ENCODE measurements around the gene BCL11A. TPM values are rescaled to one million over a fixed set of nuclear protein-coding genes. Genes with fewer than 3 reads are reported as not detected.

Gene BCL11A
- total and polyA plus RNA-seq, 8 donors, result 1.2 to 27.4 (median 16.3) TPM

DNA sequence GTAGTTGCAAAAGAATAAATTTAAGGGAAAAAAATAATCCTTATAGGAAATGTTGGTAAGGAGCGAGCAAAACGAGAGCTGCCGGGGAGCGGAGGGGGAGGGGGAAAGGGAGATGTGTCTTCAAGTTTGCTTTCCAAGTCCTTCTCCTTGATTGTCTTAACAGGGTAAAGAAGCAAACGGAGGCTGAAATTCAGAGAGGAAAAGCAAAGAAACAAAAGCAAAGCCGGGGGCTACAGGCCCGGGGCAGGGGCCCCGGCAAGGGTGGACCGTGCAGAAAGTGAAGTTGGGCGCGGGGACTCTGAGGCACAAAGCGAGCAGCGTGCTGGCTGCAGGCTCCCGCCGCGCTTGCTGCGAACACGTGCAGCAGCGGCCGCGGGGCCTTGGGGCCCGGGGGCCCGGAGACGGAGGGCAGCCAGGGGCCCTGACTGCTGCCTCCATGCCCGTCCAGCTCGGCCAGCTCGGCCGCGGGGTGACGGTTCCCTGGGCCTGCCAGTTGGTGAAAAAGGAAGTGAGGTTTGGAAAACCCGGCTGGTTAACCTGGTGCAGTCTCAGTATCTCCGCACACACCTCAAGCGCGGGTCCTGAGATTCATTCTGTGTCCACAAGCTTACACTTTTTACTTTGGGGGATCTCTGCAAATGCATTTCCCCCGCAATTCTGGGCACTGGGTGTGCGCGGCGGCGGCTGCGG, 4.1 kb downstream of the BCL11A start:
- intact Hi-C loops (cut with DNase I; ENCODE audit: low total_unique reads), result no loop called here
- H3K4me3 ChIP-seq, result peak overlapping the region; percentile 65 to 90 (median 82)

GRCh38 chr2:60548845-60549237, 4.6 kb downstream of the BCL11A start:
- TF ChIP-seq POLR2A (IDR thresholded peaks at IDR 0.05) (no peak), CTCF (IDR thresholded peaks at IDR 0.05) (no peak), EP300 (IDR thresholded peaks at IDR 0.05) (no peak), POLR2AphosphoS5 (IDR thresholded peaks at IDR 0.05) (no peak)
- H3K36me3 ChIP-seq, result no peaks in the 10 kb centered on the region
- WGBS, 5 donors, result 25 to 38% (median 31%) methylated on average over 9 of the region's 9 CpGs
- H3K27ac ChIP-seq, result peak overlapping the region in 4 of 5 donors; percentile 75 to 88 (median 84)
- H3K4me3 ChIP-seq, result peak overlapping the region; percentile 65 to 90 (median 82)
- intact Hi-C loops (cut with DNase I; ENCODE audit: low total_unique reads), result no loop called here
- no peaks in the 10 kb centered on the region for H3K9me3 ChIP-seq
- DNase-seq, result no peak
- H3K27me3 ChIP-seq, result peaks cover 6 to 75% (median 46%) of the 10 kb centered on the region in 3 donors
- H3K4me1 ChIP-seq, result peaks cover 28 to 79% (median 56%) of the 10 kb centered on the region in 4 donors

More for the DNA sequence above, 4.1 kb downstream of the BCL11A start:
- peak in 1 of 2 donors; percentile 78 for DNase-seq
- no peaks in the 10 kb centered on the region for H3K9me3 ChIP-seq
- peak overlapping the region; percentile 75 to 88 (median 83) for H3K27ac ChIP-seq
- no peak for TF ChIP-seq CTCF (IDR thresholded peaks at IDR 0.05)
- no peak for TF ChIP-seq EP300 (IDR thresholded peaks at IDR 0.05)
- TF ChIP-seq POLR2AphosphoS5 (IDR thresholded peaks at IDR 0.05), result no peak
- TF ChIP-seq POLR2A (IDR thresholded peaks at IDR 0.05), result no peak
- peaks cover 32 to 84% (median 62%) of the 10 kb centered on the region in 4 donors for H3K4me1 ChIP-seq
- WGBS, 5 donors, result 1 to 2% (median 2%) methylated on average over 31 to 40 of the region's 40 CpGs
- H3K36me3 ChIP-seq, result no peaks in the 10 kb centered on the region
- peaks cover 6 to 81% (median 51%) of the 10 kb centered on the region in 3 donors for H3K27me3 ChIP-seq

GRCh38 chr2:60548311-60548710, 5.1 kb downstream of the BCL11A start:
- 43 to 53% (median 51%) methylated on average over 4 of the region's 4 CpGs for WGBS, 5 donors
- peaks cover 6 to 70% (median 42%) of the 10 kb centered on the region in 3 donors for H3K27me3 ChIP-seq
- peaks cover 24 to 74% (median 53%) of the 10 kb centered on the region in 4 donors for H3K4me1 ChIP-seq
- peak overlapping the region in 2 of 5 donors; percentile 87 to 88 for H3K27ac ChIP-seq
- H3K4me3 ChIP-seq, result no peak overlapping the region
- no peak for DNase-seq
- TF ChIP-seq CTCF (IDR thresholded peaks at IDR 0.05), result no peak
- no peak for TF ChIP-seq POLR2A (IDR thresholded peaks at IDR 0.05)
- no peak for TF ChIP-seq POLR2AphosphoS5 (IDR thresholded peaks at IDR 0.05)
- TF ChIP-seq EP300 (IDR thresholded peaks at IDR 0.05), result no peak
- no peaks in the 10 kb centered on the region for H3K36me3 ChIP-seq
- intact Hi-C loops (cut with DNase I; ENCODE audit: low total_unique reads), result no loop called here
- no peaks in the 10 kb centered on the region for H3K9me3 ChIP-seq

- H3K4me3 ChIP-seq, result no peak overlapping the region
- H3K9me3 ChIP-seq, result no peaks in the 10 kb centered on the region
- H3K27me3 ChIP-seq, result peaks cover 6 to 66% (median 39%) of the 10 kb centered on the region in 3 donors
- TF ChIP-seq CTCF (IDR thresholded peaks at IDR 0.05) (no peak), EP300 (IDR thresholded peaks at IDR 0.05) (no peak), POLR2A (IDR thresholded peaks at IDR 0.05) (no peak), POLR2AphosphoS5 (IDR thresholded peaks at IDR 0.05) (no peak)
- intact Hi-C loops (cut with DNase I; ENCODE audit: low total_unique reads), result no loop called here
- no peaks in the 10 kb centered on the region for H3K36me3 ChIP-seq
- no peak for DNase-seq
- H3K4me1 ChIP-seq, result peaks cover 23 to 69% (median 49%) of the 10 kb centered on the region in 4 donors
- H3K27ac ChIP-seq, result peak overlapping the region in 1 of 5 donors; percentile 88
These were observed 5.6 kb downstream of the BCL11A start for GRCh38 chr2:60547841-60548240.
